NT2/D1 (cell line): ENCODE data around the gene PTRH1.
A peak's percentile ranks its signal among the peaks of the same experiment; 100 is the strongest.

Experiments
- DNase-seq: peaks from one replicate; pipeline ENCODE4 v3.0.0-alpha.2; 2011; ENCODE audit warnings: low read depth, low spot score
- H3K27me3 ChIP-seq: 2 replicates; pipeline ENCODE4 v1.6.0; 2011; ENCODE audit warnings: mild to moderate bottlenecking; ENCODE audit not compliant: insufficient read length, insufficient read depth
- H3K36me3 ChIP-seq: 2 replicates; pipeline ENCODE4 v1.6.1; 2011; ENCODE audit warnings: mild to moderate bottlenecking, low read length, mixed read lengths; ENCODE audit not compliant: insufficient read depth, insufficient read length
- H3K4me1 ChIP-seq: 2 replicates; pipeline ENCODE4 v1.5.1; 2011; ENCODE audit not compliant: insufficient read depth, insufficient read length
- H3K4me3 ChIP-seq: 2 replicates; pipeline ENCODE4 v1.5.1; 2011; ENCODE audit warnings: low read depth; ENCODE audit not compliant: insufficient read length
- H3K9ac ChIP-seq: 2 replicates; pipeline ENCODE4 v1.6.0; 2011; ENCODE audit warnings: low read depth; ENCODE audit not compliant: insufficient read length
- H3K9me3 ChIP-seq: 2 replicates; pipeline ENCODE4 v1.5.1; 2011; ENCODE audit warnings: mild to moderate bottlenecking, low read length; ENCODE audit not compliant: insufficient read depth
- SUZ12 ChIP-seq: IDR thresholded peaks from 2 replicates; pipeline ENCODE4 v1.6.1; 2011; ENCODE audit not compliant: insufficient read length, insufficient read depth; ENCODE audit errors: extremely low read depth
- YY1 ChIP-seq: IDR thresholded peaks from 2 replicates; pipeline ENCODE4 v1.6.1; 2011; ENCODE audit not compliant: insufficient read length, insufficient read depth
- ZNF274 ChIP-seq: IDR thresholded peaks from 2 replicates; pipeline ENCODE4 v1.6.1; 2011; ENCODE audit warnings: mild to moderate bottlenecking, low read depth, low read length

PTRH1 gene

DNA sequence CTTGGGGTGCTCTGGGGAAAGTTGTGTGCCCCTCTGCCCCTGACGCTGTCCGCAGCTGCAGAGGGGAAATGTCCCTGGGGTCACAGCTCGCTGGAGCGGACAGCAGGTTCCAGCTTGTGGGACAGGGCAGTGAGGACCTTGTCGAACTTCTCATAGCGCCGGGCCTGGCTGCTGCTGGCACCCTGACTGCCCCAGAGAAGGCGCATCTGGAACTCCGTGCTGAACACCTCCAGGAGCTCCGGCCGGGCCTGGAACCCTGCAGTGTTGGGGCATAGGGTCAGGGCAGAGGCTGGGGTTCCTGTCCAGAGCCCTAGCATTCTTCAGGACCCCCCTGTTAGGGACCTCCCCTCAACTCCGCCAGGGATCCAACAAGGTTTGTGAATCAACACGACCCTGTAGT is 23.2 kb upstream of the PTRH1 start:
- H3K9ac ChIP-seq, result no peak overlapping the region
- no peaks in the 10 kb centered on the region for H3K9me3 ChIP-seq
- peaks cover 22% of the 10 kb centered on the region for H3K36me3 ChIP-seq
- peaks cover 15% of the 10 kb centered on the region for H3K4me1 ChIP-seq
- H3K4me3 ChIP-seq, result no peak overlapping the region
- DNase-seq, result no peak
- TF ChIP-seq ZNF274 (no peak), YY1 (no peak), SUZ12 (no peak)
- H3K27me3 ChIP-seq, result no peaks in the 10 kb centered on the region

DNA sequence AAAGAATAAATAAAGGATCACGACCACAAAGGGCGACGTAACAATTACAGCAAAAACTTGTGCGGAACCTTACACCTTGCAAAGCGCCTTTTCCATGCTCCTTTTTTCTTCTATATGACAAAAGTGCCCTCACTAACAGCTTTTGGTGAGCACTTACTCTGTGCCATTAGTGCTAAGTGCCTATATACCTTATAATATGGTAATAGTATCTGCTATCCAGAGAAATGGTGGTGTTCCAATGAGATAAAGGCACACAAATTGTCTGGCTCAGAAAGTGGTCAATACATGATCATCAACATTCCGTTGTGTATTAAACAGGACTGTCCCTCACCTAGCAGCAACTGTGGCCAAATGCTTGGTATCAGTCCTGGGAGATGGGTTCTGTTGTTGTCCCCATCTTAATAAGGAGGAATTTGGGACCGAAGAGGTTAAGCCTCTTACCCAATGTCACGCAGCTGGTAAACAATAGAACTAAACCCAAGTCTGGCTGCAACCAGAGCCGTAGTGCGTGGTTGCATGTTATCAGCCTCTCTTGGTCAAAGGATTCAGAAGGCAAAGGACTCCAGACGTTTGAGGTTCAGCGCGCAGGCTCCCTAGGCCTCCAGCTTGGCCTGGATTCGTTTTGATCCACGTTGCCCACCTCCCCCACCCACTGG is 20.2 kb upstream of the PTRH1 start:
- no peak overlapping the region for H3K9ac ChIP-seq
- no peak for DNase-seq

DNA sequence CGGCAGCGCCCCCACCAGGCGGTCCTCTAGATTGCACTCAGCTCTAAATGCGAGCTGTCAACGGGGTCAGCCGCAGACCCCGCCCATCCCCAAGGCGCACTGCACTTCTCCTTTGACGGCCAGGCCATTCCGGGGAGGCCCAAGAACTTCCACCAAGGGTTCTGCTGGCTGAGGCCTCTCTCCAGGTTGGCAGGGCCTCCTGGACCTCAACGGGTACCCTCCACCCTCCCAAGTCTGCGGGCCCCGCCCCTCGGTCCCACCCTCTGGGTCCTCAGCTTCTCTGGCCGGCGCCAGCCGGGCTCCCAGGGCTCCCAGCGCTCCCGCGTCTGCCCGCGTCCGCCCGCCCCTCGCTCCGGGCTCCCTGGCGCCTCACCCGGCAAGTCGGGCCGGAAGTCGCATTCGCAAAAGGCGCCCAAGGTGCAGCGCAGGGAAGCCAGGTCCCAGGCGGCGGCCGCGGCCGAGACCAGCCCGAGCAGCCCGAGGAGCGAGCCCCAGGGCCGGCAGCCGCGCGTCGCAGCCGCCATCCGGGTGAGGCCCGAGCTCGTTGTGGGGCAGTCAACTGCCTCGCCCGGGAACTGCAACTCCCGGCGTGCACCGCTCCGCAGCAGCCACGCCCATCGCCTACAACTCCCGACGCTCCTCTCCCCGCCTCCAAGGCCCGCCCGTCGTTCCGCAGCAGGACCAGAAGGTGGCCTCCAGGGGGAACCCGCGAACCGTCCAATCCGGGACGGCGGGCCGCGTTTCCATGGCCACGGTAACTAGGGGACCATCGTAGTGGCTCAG is 19.5 kb upstream of the PTRH1 start, which contains the start of gene TOR2A:
Gene TOR2A (minus strand): TSS at position 548 of the 783 bp plus-strand sequence. CDS start 24 bp downstream, at position 524.
- peaks cover 12% of the 10 kb centered on the region for H3K4me1 ChIP-seq
- H3K27me3 ChIP-seq, result no peaks in the 10 kb centered on the region
- peak within 1 kb of the TSS; percentile 95 for H3K9ac ChIP-seq
- DNase-seq, result peak; percentile 97
- TF ChIP-seq ZNF274, result no peak
- no peak for TF ChIP-seq YY1
- TF ChIP-seq SUZ12, result no peak
- H3K36me3 ChIP-seq, result peaks cover 37% of the 10 kb centered on the region
- peak within 1 kb of the TSS; percentile 75 for H3K4me3 ChIP-seq
- H3K9me3 ChIP-seq, result no peaks in the 10 kb centered on the region

More for the DNA sequence above, 20.2 kb upstream of the PTRH1 start:
- TF ChIP-seq SUZ12 (no peak), ZNF274 (no peak), YY1 (no peak)
- Histone ChIP-seq H3K36me3 (peaks cover 41% of the 10 kb centered on the region), H3K9me3 (no peaks in the 10 kb centered on the region), H3K27me3 (no peaks in the 10 kb centered on the region), H3K4me1 (peaks cover 13% of the 10 kb centered on the region), H3K4me3 (no peak overlapping the region)

DNA sequence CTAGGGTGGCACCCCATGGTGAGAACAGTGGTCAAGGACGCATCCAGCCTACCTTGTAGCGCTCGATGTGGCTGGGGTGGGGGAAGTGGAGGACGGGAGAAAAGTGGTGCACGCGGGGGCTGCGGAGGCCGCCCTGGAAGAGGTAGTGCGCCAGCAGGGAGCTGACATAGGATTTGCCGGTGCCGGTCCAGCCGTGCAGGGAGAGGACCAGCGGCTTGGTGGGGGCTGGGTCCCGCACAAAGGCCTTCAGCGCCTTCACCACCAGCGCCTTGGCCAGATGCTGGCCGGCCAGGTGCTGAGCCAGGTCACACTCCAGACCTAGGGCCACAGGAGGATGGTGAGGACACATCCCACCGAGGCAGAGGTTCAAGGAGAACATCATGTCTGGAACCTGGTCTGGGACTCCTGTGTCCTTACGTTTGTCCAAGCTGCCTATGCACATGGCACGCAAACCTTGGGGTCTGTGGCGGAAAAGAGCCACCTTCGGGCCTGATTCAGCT is 18.8 kb upstream of the PTRH1 start:
- no peak for DNase-seq
- Histone ChIP-seq H3K27me3 (no peaks in the 10 kb centered on the region), H3K9ac (peak overlapping the region; percentile 95), H3K4me3 (peak overlapping the region; percentile 75), H3K4me1 (peaks cover 10% of the 10 kb centered on the region), H3K9me3 (no peaks in the 10 kb centered on the region), H3K36me3 (peaks cover 31% of the 10 kb centered on the region)
- no peak for TF ChIP-seq YY1
- TF ChIP-seq SUZ12, result no peak
- TF ChIP-seq ZNF274, result no peak

DNA sequence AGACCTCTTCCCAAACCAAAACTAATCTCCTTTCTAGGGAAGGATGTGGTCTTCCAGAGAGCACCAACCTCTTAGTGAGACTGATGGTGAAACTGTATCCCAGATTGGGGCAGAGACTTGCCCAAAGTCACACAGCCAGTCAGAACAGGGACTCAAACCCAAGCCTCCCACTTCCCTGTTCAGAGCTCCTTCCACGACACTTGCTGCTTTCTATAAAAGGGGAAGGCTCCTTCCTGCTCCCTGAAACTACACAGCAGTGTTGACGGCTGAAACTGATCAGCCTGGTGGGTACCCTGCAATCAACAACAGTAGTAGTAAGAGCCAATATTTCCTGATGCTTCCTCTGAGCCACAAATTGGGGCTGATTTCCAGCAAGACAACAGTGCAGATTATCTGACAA is 18.2 kb upstream of the PTRH1 start:
- no peak overlapping the region for H3K4me3 ChIP-seq
- peaks cover 10% of the 10 kb centered on the region for H3K4me1 ChIP-seq
- H3K27me3 ChIP-seq, result no peaks in the 10 kb centered on the region
- peak overlapping the region; percentile 95 for H3K9ac ChIP-seq
- DNase-seq, result no peak
- H3K36me3 ChIP-seq, result peaks cover 28% of the 10 kb centered on the region
- no peak for TF ChIP-seq ZNF274
- TF ChIP-seq SUZ12, result no peak
- no peak for TF ChIP-seq YY1
- H3K9me3 ChIP-seq, result no peaks in the 10 kb centered on the region

DNA sequence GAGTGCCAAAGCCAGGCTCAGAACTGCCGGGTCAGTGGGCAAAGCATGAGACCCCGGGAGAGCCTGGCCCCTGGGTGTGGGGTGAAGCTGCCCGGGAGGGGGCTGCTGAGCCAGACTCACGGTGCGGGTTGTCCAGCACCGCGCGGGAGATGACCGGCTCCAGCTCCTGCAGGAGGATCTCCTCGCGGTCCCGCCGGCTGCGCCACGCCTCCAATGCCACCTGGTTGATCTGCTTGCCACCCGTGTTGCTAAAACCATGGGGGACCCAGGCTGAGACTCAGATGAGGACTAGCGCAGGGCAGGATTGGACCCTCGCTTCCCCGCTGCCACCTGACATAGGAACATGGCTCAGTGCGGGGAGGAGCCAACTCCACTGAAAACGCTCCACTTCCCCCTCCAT is 17.0 kb upstream of the PTRH1 start:
- Histone ChIP-seq H3K27me3 (no peaks in the 10 kb centered on the region), H3K4me1 (peaks cover 10% of the 10 kb centered on the region), H3K4me3 (no peak overlapping the region), H3K9me3 (no peaks in the 10 kb centered on the region), H3K36me3 (peaks cover 22% of the 10 kb centered on the region), H3K9ac (no peak overlapping the region)
- DNase-seq, result no peak
- TF ChIP-seq ZNF274 (no peak), YY1 (no peak), SUZ12 (no peak)

DNA sequence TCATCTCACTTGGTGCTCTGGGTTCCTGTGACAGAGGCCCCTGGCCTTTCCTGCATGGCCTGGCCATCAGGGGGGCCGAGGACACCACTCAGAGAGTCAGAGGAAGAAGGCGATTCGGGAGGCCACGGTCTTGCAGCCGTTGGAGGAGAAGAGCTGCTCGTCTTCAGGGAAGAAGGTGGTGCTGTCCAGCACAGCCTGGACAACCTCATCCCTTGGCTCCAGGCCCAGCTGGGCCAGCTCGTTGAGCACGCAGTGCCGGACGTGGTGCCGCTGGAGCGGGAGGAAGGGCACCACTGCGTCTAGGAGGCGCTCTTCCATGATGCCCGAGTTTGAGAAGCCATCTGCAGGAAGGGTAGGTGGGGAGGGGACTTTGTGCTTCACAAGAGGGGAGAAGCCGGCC is 16.5 kb upstream of the PTRH1 start:
- Histone ChIP-seq H3K27me3 (no peaks in the 10 kb centered on the region), H3K4me3 (no peak overlapping the region), H3K36me3 (peaks cover 22% of the 10 kb centered on the region), H3K9me3 (no peaks in the 10 kb centered on the region), H3K9ac (no peak overlapping the region), H3K4me1 (peaks cover 10% of the 10 kb centered on the region)
- TF ChIP-seq YY1, result no peak
- TF ChIP-seq SUZ12, result no peak
- no peak for TF ChIP-seq ZNF274
- DNase-seq, result no peak
